GM12875 (cell line): Measurements from ENCODE around the gene SHROOM3.

ENCODE experiments used
- H3K4me3 ChIP-seq: one replicate; pipeline ENCODE4 v1.5.1; 2011; ENCODE audit warnings: low read depth, low read length, control low read depth
- TF ChIP-seq, protein P1 (sequence below): IDR thresholded peaks from 2 replicates; pipeline ENCODE4 v1.5.1; 2011; ENCODE audit warnings: low read depth, mild to moderate bottlenecking, control low read depth, inconsistent platforms, low read length, moderate library complexity, borderline replicate concordance; ENCODE audit not compliant: insufficient read depth

SHROOM3 gene

DNA sequence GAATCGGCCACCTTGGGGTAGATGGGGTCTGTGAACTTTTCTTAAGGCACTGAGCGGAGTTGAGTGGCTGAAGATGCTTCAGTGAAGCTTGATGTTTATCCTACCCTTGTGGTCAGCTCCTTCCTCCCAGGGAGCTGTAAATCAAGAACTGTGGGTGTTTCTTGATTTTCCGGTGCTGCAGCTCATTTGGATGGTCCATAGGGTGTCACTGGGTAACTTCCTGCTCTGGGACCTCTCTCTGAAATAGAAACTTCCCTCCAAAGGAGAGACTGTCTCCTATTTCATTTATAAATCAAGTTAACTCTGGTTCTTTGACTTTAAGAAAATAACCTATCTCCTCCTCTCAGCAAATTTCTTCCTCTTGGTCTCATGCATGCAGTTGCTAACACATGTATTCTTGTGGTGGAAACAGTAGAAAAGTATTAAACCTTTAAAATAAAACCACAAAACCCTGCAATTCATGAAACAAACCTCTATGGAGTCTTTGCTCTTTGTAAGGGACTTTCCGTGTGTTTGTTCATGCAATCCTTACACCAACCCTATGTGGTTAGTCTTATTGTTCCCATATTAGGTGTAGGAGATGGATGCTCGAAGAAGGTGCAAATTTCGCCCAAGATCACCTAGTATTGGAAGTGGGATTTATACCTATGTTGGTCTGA, 110.3 kb downstream of the SHROOM3 start:
- TF ChIP-seq, protein P1, sequence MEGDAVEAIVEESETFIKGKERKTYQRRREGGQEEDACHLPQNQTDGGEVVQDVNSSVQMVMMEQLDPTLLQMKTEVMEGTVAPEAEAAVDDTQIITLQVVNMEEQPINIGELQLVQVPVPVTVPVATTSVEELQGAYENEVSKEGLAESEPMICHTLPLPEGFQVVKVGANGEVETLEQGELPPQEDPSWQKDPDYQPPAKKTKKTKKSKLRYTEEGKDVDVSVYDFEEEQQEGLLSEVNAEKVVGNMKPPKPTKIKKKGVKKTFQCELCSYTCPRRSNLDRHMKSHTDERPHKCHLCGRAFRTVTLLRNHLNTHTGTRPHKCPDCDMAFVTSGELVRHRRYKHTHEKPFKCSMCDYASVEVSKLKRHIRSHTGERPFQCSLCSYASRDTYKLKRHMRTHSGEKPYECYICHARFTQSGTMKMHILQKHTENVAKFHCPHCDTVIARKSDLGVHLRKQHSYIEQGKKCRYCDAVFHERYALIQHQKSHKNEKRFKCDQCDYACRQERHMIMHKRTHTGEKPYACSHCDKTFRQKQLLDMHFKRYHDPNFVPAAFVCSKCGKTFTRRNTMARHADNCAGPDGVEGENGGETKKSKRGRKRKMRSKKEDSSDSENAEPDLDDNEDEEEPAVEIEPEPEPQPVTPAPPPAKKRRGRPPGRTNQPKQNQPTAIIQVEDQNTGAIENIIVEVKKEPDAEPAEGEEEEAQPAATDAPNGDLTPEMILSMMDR: no peak
- H3K4me3 ChIP-seq: no peak overlapping the region

DNA sequence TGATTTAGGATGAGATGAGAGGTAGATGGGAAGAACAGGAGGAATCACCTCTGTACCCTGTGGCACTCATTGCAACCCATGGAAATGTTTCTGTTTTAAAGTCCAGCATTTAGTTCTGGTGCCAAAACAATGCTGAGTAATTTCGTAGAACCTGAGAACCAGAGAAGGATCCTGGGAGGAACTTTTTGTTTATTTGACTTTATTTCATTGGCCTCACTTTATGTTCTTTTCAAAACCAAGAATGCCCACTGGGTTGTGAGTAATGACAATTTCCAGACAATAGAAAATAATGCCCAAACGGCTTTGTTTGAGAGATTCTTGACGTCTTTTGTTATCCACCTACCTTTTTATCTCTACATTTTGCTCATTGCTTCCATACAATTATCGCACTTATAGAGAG, 111.3 kb downstream of the SHROOM3 start:
- TF ChIP-seq, protein P1: no peak
- no peak overlapping the region for H3K4me3 ChIP-seq

DNA sequence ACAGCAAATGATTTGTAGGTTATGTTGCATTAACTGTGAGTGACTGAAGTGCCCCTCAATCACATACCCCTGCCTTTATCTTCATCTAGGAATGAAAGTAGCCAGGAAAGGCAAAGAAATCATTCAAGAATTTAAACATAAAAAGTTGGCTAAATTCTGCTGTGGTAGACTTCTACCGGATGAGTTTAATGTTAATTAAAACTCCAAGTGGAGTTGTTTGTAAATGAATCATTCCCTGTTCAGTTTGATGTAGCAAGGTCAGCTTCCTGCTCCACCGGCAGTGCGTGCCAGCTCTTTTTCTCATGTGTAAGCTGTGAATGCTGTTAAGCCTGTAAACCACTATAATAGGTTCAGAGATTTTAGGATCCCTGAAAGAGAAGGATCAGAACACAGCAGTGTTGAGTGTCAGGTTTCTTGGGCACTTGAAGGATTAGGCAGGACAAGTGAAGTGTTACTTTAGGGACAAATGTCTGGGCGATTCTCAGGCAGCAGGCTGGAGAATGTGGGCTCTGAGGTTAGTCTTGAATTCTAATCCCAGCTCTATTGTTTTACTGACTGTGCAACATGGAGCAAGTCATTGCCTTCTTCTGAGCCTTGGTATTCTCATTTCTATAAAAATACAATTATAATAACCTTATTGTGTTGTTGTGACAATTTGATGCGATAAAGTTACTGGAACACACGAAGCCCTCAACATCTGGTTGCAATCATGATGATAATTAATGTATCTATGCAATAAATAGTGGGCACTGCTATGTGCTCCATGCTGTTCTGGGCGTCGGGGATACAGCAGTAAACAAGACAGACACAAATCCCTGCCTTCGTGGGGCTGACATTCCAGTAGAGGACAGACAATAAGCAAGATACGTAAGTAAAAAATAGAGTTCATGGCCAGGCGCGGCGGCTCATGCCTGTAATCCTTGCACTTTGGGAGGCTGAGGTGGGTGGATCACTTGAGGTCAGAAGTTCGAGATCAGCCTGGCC, 112.0 kb downstream of the SHROOM3 start:
- no peak overlapping the region for H3K4me3 ChIP-seq
- TF ChIP-seq, protein P1: no peak

DNA sequence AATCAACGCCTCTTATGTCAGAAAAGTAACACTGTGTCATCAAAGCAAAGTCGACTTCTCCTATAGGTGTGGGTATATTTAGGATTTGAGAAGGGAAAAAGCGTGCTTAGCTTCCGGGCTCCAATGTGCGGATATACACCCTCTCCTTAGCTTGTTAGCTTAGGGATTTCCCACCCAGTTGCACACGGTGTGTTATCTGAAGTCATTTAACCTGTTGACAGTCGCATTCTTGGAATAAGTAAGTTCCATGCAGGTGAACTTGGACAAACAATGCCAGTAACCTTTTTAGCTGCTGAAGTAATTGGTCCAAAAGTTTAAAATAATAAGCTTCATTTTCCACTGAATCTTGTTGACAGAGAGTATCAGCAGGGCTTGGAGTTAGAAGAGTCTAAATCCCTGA, 113.7 kb downstream of the SHROOM3 start:
- H3K4me3 ChIP-seq: no peak overlapping the region
- TF ChIP-seq, protein P1: no peak

DNA sequence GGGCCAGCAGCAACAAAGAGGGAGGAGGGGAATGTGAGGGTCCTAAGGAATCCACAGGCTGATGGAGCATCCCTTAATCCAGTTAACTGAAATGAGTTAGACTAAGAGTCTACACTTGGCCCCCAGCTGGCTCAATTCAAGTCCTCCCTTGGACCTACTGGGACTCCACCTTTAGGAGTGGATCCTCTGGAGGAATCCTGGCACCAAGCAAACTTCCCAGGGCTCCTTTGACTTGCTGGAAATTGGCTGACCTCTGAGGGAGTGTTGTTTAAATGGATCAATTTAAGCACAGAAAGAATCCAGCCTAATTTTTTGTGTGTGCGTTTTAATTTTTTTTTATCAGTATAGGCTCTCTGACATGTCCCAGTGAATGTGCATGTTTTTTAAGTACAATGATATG, 114.7 kb downstream of the SHROOM3 start:
- TF ChIP-seq, protein P1: no peak
- H3K4me3 ChIP-seq: no peak overlapping the region

DNA sequence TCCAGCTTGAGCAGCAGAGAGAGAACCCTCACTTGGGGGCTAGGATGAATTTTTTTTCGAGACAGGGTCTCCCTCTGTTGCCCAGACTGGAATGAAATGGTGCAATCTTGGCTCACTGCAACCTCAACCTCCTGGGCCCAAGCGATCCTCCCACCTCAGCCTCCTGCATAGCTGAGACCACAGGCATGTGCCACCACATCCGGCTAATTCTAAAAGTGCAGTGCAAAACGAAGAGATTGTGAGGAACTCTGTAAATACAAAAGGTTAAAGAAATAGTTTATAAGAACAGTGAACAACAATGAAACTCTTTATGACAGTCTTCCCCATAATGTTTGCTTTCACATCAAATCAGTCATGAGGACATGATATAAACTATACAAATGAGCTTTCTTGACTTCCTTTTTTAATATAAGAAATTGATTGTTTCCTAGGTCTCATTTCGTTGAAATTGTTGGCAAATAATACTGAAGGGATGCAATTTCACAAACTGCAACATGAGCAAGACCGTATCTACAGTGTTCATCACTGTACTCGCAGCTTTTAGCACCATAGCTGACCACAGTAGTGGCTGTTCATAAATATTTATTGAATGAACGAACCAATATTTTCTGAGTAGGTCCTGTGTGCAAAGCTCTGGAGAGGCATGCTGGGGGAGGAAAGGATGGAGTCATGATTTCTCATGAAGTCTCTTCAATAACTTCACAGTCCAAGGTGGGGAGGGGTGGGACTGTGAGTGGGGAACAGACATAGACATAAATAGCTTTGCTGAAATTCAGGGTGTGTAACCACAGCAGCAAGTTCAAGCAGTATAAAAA, 116.1 kb downstream of the SHROOM3 start:
- TF ChIP-seq, protein P1: no peak
- no peak overlapping the region for H3K4me3 ChIP-seq
